Measurements from ENCODE around the gene TTC24.
"Not testable (repeated sequence)": the region's sequence is repeated elsewhere in the genome, so short reads cannot be mapped to it uniquely, and the experiment has no call there.

TTC24 gene

GRCh38 chr1:156552518-156552917, 27.0 kb upstream of the TTC24 start:
- TF ChIP-seq CTCF (IDR thresholded peaks at IDR 0.05; ENCODE audit: insufficient read depth, low read depth, low read length, missing control alignments): no peak
- no peak overlapping the region for H3K4me3 ChIP-seq (ENCODE audit: low read depth, low read length)
- DNase-seq (ENCODE audit: low read depth): no peak

DNA sequence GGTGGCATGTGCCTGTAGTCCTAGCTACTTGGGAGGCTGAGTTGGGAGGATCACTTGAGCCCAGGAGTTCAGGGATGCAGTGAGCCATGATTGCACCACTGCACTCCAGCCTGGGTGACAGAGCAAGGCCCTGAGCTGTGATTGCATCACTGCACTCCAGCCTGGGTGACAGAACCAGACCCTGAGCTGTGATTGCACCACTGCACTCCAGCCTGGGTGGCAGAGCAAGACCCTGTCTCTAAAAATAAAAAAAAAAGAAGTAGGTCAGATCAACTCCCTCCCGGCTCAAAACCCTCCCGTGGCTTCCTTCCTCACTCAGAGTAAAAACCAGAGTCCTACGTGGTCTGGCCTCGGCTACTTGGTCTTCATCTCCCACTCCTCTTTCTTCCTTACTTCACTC, 26.6 kb upstream of the TTC24 start:
- not testable (repeated sequence) for DNase-seq (ENCODE audit: low read depth); H3K4me3 ChIP-seq (ENCODE audit: low read depth, low read length)

DNA sequence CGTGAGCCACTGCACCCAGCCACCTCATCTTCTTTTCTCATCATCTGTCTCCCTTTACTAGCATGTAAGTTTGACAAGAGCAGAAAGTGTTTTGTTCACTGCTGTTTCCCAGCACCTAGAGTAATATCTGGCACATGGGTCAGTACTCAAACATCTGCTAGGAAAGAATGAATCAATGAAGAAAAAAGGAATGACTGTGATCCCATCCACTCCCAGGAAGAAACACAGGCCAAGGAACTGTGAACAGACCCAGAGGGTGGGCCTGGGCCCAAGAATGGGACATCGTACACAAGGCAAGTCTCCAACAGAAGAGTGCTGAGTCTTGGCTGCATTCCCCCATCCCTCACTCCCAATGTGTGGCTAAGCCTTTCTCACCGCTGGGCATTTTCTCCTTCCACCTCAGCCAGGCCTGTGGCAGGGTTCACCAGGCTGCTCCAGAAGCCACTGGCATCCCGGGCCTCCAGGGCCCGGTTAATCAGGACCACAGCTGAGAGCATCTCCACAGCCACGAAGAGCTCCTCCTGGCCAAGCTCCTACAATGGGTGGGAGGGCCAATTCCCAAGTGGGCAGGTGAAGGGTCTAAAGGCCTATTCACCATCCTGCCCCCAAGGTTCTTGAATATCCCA, 25.6 kb upstream of the TTC24 start:
- TF ChIP-seq CTCF (IDR thresholded peaks at IDR 0.05; ENCODE audit: insufficient read depth, low read depth, low read length, missing control alignments): no peak

GRCh38 chr1:156554971-156555370, 24.6 kb upstream of the TTC24 start:
- no peak overlapping the region for H3K4me3 ChIP-seq (ENCODE audit: low read depth, low read length)
- no peak for DNase-seq (ENCODE audit: low read depth)
- TF ChIP-seq CTCF (IDR thresholded peaks at IDR 0.05; ENCODE audit: insufficient read depth, low read depth, low read length, missing control alignments): no peak

More for the DNA sequence above, 25.6 kb upstream of the TTC24 start:
- no peak overlapping the region for H3K4me3 ChIP-seq (ENCODE audit: low read depth, low read length)
- no peak for DNase-seq (ENCODE audit: low read depth)

GRCh38 chr1:156555715-156556114, 23.8 kb upstream of the TTC24 start:
- DNase-seq (ENCODE audit: low read depth): no peak
- H3K4me3 ChIP-seq (ENCODE audit: low read depth, low read length): no peak overlapping the region
- no peak for TF ChIP-seq CTCF (IDR thresholded peaks at IDR 0.05; ENCODE audit: insufficient read depth, low read depth, low read length, missing control alignments)

DNA sequence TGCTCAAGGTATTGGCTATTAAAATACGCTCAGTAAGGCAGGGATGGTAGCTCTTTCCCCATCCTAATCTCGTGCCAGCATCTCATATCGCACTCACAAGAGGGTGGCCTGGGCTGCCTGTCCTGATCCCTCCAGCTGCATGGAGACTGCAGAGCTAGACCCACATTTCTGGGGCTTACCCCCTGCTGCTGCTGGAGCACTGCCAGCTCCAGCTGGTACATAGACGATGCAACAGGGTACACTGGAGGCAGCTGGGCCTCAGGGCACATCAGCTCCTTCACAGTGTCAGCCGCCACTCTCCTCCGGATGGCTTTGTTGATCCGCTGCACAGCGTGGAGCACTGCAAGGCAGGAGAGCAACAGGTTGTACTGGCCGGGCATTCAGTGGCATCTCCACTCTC, 23.2 kb upstream of the TTC24 start:
- DNase-seq (ENCODE audit: low read depth): no peak
- TF ChIP-seq CTCF (IDR thresholded peaks at IDR 0.05; ENCODE audit: insufficient read depth, low read depth, low read length, missing control alignments): no peak
- no peak overlapping the region for H3K4me3 ChIP-seq (ENCODE audit: low read depth, low read length)

DNA sequence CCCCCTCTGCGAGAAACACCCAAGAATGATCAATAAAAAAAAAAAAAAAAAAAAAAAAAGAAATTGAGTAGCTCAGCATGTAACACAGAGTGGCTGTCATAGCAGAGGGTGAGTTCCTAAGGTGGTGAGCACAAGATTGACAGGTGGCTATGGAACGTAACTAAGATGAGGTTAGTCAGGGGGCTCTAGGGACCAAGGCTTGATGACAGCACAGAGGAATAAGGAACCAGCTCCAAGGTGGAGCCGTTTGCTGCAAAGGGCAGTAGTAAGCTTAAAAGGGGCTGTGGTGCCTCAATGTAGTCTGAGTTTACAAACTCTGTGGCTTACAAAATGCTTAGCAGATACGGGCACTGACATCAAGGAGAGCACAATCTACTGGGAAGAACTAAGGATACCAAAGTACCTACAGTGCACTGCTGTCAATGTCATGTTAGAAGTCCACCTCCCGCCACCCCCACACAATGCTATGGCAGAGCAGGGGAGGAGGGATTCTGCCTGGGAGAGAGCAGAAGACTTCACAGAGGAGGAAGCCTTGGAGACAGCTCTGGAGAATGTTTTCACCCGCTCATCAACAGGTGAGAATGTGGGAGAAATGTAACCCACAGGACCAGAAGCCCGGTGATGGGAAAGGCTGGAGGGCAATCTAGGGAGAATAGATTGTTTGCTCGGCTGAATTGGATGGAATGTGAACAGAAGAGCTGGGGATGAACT, 20.3 kb upstream of the TTC24 start:
- no peak overlapping the region for H3K4me3 ChIP-seq (ENCODE audit: low read depth, low read length)
- TF ChIP-seq CTCF (IDR thresholded peaks at IDR 0.05; ENCODE audit: insufficient read depth, low read depth, low read length, missing control alignments): no peak
- DNase-seq (ENCODE audit: low read depth): no peak
